Measurements from ENCODE around the gene CD38.
A peak's percentile ranks its signal among the peaks of the same experiment; 100 is the strongest.
"Not testable (repeated sequence)": the region's sequence is repeated elsewhere in the genome, so short reads cannot be mapped to it uniquely, and the experiment has no call there.

The CD38 gene

DNA sequence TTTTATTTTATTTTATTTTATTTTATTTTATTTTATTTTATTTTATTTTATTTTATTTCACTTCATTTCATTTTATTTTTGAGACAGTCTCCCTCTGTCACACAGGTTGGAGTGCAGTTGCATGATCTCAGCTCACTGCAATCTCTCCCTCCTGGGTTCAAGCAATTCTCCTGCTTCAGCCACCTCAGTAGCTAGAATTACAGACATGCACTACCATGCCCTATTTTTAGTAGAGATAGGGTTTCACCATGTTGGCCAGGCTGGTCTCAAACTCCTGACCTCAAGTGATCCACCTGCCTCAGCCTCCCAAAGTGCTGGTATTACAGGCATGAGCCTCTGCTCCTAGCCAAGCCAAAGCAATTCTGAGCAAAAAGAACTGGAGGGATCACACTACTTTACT lies 24.4 kb downstream of the CD38 start:
- not testable (repeated sequence) for DNase-seq

DNA sequence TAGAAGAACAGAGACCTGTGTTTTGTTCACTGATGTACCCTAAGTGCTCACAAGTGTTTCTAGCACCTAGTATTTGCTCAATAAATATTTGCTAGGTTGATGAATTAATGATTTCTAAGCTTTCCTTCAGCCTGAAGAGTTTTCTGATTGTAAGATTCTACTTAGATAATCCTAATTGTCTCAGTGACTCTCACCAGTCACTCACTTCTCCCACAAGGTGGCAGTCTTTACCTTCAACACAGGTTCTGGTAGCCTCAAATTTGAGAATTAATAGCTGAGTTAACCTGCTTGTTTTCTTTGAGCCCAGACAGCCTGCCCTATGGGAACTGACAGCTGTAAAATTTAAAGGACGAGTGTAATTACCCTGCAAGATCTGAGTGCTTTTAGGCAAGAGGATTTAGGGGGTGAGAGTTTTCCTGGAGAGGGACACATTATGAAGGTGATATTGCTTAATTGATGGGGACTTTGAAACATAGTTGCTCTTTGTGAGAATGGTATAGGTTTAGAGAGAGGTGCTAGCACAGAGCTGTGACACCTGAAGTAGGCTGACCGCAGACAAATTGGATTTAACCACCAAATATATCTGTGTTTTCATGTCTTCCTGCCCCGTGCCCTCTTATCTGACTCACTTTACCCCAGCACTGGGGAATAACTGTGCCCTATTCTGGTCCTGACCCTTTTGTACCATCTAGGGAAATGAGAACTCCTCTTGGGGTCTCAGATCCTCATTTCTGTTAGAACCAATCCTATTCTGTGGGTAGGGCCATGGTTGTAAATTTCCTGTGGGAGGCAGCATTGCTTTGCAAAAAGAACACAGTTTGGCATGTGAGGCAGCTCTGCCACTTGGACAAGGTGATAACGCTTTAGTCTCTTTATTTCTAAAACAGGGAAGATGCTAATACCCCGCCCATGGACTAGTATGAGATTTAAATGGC lies 27.7 kb downstream of the CD38 start:
- peak; percentile 36 for DNase-seq

DNA sequence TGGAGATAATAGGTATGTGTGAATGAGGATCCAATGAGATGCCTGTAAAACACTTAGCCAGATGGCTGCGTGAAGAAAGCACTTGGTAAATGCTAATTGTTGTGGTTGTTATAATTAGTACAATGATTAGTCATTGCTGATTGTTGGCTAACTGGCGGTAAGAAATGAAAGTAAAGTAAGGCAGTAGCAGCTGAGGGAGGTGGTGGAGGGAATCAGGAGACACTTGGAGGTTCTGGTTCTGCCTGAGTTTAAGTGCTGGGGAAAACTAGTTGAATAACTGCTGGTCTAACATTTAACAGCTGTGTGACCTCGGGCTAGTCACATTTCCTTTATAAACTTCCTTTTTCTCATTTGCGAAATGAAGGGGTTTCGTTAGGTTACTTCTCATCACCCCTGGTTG lies 30.9 kb downstream of the CD38 start:
- no peak for DNase-seq

DNA sequence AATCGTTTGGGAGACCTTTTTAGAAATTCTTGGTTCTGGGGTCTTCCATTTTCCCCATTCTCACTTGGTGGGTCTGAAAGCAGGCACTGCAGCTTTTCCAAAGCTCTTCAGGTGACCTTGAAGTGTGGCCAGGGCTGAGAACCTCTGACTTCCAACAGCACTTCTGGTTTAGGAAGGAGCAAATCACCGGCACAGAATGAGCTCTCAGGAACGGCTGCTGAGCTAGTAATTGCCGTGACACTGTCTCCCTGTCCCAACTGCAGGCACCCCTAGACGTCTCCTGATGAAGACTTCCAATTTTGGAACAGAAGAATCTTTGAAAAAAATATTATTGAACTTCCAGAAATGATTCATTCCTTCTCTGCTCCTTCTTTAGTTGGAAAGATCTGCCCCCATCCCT lies 31.3 kb downstream of the CD38 start:
- DNase-seq: no peak

DNA sequence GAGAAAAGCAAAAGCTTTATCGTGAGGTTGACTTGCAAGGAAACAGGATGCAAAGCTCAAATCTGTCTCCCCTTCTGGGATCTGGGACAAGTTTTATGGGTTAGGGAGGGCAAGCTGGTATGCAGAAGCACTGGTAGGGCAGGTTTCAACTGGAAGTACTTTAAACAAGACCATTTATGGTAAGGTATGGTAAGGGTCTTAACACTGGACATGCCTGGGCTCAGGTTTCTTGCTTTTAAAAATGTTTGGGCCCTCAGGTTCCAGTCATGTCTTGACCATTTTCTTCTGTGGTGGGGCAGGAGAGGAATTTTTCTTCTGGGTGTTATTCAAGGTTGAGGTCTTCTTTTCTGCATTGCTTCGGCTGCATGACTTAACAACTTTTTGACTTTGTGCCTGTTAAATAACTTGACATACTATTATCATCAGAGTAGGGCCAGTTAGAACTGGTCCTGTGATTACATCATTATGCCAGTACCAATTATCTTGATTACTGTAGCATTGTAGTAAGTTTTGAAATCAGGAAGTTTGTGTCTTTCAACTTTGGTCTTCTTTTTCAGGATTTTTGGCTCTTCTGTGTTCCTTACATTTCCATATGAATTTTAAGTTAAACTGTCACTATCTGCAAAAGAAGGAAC lies 33.7 kb downstream of the CD38 start:
- no peak for DNase-seq

DNA sequence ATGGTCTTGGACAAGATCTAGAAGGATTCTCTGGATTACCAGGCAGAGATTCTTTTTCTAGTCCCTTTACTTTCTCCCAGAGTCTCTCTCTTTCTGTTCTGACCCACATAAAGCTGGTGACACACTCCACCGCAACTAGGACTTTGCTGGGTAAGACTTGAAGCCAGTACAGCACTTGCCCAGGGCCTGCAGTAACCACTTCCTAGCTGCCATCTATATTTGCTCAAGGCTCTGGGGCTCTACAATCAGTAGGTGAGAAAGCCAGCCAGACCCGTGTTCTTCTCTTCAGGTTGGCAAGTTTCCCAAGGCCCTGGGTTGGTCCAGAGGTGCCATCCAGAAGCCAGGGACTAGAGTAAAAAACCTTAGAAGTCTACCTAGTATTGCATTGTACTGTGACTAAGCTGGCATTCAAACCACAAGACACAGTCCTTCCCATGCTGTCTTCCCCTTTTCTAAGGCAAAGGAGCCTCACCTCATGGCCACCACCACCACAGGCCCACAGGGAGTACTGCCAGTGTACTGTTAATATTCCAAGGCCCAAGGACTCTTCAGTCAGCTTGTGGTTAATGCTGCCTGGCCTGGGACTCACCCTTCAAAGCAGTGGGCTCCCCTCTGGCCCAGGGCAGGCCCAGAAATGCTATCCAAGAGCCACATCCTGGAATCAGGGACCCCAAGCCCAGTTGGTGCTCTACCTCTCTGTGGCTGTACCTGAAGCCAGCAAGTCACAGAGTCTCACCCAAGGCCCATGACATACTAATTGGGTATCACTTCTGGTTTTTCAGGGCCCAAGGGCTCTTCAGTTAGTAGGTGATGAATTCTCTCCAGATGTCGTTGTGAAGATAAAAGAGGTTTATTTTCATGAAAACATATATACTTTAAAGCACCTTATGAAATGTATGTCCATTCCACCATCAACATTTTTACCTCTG lies 54.7 kb downstream of the CD38 start:
- DNase-seq: no peak

DNA sequence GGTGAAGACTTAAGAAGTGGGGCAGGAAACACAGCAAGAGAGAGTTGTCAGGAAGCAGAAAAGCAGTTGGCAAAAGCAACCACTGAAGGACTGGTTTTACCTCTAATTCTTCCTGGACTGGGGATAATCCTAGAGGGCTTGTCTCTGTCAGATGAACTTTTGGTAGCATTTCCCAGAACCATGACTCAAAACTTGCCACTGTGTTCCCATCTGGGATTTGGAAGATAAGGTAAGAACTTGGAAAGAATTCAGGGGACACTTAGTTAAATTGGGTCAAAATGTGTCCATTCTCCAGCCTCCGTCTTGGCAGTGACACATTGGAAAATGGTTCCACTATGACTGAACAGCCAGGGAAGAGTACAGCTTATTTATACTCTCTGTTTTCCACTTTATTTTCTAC lies 55.7 kb downstream of the CD38 start:
- DNase-seq: no peak

DNA sequence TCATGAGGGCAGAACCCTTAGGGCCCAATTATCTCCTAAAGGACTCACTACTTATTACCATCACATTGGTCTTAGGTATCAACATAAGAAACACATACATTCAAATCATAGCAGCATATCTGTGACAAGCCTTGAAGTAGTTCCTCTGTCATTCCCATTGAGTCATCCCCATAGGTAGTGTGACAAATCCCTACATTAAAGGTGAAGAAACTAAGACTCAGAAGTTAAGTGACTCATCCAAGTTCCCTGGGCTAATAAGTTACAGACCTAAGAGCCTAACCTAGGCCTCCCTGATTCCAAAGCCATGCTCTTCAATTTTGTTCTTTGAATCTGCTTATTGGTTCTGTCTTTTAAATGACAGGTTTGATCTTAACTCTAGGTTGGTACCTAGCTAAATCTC lies 58.2 kb downstream of the CD38 start:
- DNase-seq: no peak

DNA sequence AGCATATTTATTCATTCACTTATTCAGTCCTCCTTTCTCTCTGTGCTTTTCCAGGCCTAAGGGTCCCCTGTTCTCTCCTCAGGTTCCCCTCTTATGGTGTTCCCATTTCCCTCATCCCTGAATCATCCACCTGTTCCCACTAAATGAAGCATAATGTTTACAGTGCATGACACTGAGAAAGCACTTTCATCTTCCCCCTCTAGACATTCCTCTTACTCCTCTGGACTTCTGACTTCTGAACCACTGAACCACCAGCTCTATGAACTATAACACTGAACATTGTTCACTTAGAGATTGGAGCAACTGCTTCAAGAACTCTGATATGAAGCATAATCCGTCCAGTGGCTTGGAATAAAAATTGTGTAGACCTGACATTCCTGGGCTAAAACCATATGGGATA lies 59.5 kb downstream of the CD38 start:
- DNase-seq: no peak

DNA sequence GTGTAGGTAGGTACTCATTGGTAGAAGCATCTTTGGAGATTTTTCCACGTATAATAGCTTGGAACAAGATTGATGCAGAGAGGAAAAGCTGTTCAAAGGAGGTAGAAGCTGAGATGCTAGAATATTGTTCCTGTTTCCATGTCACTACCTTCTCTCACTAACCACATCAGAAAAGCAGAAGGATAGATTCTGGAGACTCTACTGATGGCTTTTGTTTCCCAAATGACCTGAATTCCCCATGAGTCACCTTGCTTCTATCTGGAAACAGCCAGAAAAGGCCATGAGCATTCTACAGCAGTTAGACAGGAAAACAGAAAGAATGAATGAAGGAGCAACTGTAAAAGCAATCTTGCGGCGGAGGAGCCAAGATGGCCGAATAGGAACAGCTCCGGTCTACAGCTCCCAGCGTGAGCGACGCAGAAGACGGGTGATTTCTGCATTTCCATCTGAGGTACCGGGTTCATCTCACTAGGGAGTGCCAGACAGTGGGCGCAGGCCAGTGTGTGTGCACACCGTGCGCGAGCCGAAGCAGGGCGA lies 63.1 kb downstream of the CD38 start:
- not testable (repeated sequence) for DNase-seq

DNA sequence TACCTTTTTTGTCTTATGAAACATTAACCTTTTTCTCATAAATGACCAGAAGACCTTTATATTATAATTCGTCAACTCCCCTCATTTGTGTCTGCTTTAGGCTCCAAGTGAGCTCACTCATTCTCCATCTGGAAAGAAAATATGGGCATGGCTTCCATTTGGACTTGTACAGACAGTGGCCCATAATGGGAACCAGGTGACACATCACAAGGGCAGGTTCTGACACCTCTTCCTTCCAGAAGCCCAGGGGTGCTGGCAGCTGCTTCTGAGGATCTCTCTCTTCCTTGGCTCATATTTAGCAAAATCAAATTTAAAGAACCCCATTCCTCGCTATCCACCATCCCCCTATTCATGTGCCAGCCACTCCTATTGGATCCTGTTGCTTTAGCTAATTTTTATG lies 69.6 kb downstream of the CD38 start:
- no peak for DNase-seq

DNA sequence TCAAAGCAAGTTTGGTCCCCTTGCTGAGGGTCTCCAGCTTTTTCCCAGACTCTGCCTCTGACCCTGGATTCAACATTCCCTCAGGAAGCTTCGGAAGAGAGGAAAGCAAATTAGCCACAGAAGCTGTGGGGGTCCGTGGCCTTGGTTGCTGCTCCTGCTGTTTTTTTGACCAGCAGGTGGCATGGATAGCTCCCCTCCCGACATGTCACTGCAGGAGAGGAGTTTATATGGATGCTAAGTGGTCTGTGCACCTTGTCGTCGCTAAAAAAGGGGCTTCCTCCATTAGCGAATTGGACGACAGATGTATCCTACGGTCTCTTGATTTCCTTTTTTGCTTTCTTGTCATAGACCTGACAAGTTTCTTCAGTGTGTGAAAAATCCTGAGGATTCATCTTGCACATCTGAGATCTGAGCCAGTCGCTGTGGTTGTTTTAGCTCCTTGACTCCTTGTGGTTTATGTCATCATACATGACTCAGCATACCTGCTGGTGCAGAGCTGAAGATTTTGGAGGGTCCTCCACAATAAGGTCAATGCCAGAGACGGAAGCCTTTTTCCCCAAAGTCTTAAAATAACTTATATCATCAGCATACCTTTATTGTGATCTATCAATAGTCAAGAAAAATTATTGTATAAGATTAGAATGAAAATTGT lies 70.2 kb downstream of the CD38 start:
- DNase-seq: no peak

DNA sequence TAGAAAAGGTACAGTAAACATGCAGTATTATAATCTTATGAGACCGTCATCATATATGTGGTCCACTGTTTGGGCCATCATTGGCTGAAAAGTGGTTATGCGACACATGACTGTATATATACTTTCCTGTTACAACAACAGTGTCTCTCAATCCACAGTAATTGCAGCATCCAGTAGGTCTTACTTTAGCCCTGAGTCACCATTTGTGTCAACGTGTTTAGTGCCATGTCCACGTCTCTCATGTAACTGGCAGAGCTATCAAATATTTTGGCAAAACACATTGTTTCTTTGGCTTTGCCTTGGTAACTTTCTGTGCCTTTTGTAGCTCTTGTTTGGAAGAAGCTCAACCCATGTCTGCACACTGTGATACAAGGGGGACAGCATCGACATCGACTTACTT lies 73.8 kb downstream of the CD38 start:
- no peak for DNase-seq

DNA sequence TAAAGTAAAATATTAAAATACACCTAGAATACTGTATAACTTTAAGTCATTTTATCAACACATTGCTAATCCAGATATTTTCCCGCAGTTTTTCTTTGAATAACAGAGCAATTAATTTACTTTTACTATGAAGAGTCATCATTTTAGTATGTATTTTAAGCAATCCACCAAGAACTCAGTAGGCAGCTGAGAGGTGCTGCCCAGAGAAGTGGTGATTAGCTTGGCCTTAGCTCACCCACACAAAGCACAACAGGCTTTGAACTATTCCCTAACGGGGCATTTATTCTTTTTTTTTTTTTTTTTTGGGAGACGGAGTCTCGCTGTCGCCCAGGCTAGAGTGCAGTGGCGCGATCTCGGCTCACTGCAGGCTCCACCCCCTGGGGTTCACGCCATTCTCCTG lies 74.4 kb downstream of the CD38 start:
- no peak for DNase-seq

DNA sequence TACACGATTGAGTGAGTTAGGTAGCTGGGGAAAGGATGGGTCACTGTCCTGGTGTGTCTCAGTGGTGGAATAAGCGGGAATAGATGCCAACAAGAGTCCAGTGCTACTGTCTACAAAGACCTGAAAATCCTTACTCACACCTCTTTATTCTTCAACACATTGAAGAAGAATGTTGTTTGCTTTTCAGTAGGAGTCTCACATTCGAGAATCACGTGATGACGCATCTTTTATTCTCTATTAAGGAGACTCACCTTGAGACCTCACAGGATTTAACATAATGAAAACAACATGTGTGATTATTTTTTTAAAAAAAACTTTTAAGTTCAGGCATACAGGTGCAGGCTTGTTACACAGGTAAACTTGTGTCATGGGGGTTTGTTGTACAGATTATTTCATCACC lies 75.2 kb downstream of the CD38 start:
- no peak for DNase-seq

DNA sequence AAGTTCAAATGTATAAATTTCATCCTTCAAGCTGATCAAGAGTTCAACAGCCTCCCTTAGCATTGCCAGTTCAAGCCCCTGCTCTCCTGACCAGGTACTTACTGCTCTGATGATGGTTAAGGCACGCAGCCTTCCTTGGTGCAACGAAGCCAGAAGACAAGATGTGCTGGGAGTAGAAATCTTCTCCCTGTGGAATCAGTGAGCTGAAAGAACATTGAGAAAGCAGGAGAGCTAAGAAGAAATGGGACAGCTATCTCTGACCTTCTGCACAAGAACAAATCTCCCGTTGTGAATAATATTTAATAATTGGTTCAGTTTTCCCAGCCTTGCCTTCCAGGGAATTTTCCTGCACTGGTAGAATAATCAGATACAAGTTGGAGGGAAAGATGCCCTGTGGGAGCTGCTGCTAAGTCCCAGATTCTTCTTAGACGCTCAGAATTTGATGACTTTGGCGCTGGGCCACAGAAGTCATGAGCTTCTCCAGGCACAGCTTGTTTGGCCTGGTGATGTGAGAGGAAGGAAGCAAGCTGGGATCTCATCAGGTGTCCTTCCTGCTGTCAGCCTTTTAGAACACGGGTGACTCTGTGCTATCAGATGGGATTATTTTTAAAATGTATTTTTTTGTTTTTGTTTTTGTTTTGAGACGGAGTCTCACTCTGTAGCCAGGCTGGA lies 77.8 kb downstream of the CD38 start:
- no peak for DNase-seq

DNA sequence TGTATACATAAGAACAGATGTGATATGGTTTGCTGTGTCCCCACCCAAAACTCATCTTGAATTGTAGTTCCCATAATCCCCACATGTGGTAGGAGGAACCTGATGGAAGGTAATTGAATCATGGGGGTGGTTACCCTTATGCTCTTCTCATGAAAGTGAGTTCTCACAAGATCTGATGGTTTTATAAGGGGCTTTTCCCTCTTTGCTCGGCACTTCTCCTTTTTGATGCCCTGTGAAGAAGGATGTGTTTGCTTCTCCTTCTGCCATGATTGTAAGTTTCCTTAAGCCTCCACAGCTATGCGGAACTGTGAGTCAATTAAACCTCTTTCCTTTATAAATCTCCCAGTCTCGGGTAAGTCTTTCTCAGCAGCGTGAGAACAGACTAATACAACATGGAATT lies 83.1 kb downstream of the CD38 start:
- not testable (repeated sequence) for DNase-seq

DNA sequence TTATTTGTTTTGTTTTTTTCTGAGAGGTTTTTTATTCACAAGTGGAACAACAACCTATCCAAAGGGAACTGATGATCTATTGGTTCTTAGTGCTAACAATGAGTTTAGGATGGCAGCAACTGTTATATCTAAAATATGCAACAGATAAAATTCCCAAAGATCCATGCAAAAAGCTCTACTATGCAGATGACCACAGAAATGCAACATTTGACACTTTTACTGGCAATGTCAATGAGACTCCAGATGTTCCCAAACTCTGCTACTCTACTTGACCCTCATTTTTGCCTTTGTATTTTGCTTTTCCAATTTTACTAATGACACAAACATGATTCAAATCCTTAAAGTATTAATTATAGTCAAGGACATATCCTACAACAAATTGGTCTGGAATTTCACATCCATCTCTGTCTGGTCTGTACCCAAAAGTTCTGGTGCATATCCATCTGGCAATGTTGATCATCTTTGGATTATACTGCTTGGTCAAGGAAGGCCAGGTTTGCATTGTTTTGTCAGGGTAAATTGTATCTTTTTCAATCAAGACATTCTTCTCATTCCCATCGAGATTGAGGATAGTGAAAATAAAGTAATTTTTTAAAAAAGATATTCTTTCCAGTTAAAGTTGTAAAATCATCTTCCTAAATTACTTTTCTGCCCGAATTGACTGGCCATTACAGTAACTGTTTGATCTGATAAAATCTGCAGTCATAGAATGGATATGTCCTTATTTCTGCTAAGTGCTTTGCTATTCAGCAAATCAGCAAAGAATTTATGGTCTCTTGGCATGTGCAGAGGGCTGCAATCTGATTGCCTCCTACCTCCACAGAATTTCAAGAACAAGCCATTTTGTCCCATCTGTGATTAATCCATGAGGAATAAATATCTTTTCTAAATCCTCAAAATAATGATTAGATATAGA lies 86.8 kb downstream of the CD38 start:
- DNase-seq: no peak

DNA sequence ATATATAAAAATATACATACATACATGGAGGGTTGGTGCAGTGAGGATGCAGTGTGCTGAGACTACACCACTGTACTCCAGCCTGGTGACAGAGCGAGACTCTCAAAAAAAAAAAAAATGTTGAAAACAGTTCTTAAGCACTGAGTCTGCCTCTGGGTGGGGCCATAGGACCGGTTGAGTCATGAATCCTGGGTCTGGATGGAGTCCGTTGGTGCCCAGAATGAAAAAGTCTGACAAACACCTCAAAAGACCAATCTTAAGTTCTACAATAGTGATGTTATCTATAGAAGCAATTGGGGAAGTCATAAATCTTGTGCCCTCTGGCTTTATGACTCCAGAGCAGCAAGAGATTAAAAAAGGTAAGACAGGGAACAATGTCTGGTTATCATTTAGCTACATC lies 90.0 kb downstream of the CD38 start:
- DNase-seq: no peak

DNA sequence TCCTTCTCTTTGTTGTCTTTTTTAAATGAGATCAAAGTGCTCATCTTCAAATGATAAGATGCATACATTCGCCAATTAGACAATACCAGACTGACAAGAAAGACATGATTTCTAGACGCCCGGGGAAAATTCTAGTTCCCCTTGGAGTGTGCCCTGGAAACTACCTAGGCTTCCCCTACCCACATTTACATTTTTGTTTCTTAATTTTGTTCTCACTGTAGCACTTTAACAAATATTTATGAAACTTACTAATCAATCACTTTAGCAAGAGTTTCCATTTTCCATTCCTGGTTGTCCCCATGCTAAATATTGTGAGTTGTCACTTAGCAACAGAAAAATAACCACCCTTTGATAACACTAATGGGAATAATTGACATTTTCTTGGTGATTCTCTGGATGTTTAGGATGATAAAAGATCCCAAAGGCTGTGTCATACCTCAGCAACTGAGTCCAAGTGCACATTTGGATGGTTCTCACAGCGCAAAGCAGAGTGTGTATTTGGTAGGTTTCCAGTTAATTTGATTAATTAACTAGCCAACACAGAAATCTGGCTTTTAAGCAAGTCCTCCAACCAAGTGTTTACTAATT lies 90.8 kb downstream of the CD38 start:
- no peak for DNase-seq

DNA sequence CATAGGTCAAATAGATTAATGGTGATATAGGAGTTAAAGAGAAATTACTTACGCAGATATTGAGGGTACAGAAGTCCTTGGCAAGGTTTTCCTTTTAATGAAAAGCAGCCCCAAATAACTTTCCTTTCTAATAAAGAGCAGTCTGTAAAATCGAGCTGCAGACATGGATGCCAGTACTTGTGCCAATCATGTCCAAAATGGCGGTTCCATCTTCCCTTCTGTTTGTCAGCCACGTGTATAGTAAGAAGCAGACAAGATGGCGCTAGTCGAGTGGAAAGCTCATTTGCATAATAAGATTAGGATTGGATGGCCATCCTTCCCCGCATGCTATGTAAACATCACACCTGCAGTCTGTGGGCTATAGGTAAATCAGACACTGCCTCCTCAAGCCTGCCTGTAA lies 92.0 kb downstream of the CD38 start:
- DNase-seq: no peak

All from NCI-H1092 (cell line).